Loucy (cell line): ENCODE results near the gene ARHGAP32.

ENCODE experiments used
- H2AFZ ChIP-seq: fragments of 200-600 bp; sonication (generic); 2 replicates; pipeline ENCODE4 v1.6.0; 2016; ENCODE audit warnings: antibody characterized with exemption, mild to moderate bottlenecking, low read length, moderate library complexity
- H3F3A ChIP-seq: fragments of 200-600 bp; 2 replicates; pipeline ENCODE4 v1.6.0; 2016; ENCODE audit warnings: antibody characterized with exemption, low read depth, mild to moderate bottlenecking
- H3K27me3 ChIP-seq: fragments of 200-600 bp; sonication (generic); 2 replicates; pipeline ENCODE4 v1.6.1; 2014; ENCODE audit warnings: low read length, mild to moderate bottlenecking; ENCODE audit not compliant: insufficient read depth, poor library complexity, severe bottlenecking
- H3K36me3 ChIP-seq: fragments of 200-600 bp; sonication (generic); 2 replicates; pipeline ENCODE4 v1.6.1; 2016; ENCODE audit warnings: low read length; ENCODE audit not compliant: insufficient read depth
- H3K4me1 ChIP-seq: fragments of 200-600 bp; sonication (generic); 2 replicates; pipeline ENCODE4 v1.5.1; 2014; ENCODE audit warnings: low read length, mild to moderate bottlenecking; ENCODE audit not compliant: insufficient read depth, poor library complexity, severe bottlenecking
- H3K4me2 ChIP-seq: fragments of 200-600 bp; sonication (generic); 2 replicates; pipeline ENCODE4 v1.6.0; 2014; ENCODE audit warnings: antibody characterized with exemption, low read length, low read depth, mild to moderate bottlenecking; ENCODE audit not compliant: poor library complexity, severe bottlenecking
- H3K4me3 ChIP-seq: fragments of 200-600 bp; sonication (generic); 2 replicates; pipeline ENCODE4 v1.5.1; 2014; ENCODE audit warnings: low read length, mild to moderate bottlenecking, mixed read lengths; ENCODE audit not compliant: poor library complexity, severe bottlenecking
- H3K79me2 ChIP-seq: fragments of 200-600 bp; sonication (generic); 2 replicates; pipeline ENCODE4 v1.6.1; 2014; ENCODE audit warnings: low read length; ENCODE audit not compliant: insufficient read depth
- H3K9ac ChIP-seq: fragments of 200-600 bp; sonication (generic); 2 replicates; pipeline ENCODE4 v1.6.0; 2014; ENCODE audit warnings: mild to moderate bottlenecking, low read depth, low read length, moderate library complexity; ENCODE audit not compliant: poor library complexity, severe bottlenecking
- H3K9me2 ChIP-seq: fragments of 200-600 bp; sonication (generic); replicated peaks from 2 replicates; pipeline ENCODE4 v1.6.1; 2016; ENCODE audit warnings: low read depth, low read length, mixed read lengths
- H3K9me3 ChIP-seq: fragments of 200-600 bp; sonication (generic); 2 replicates; pipeline ENCODE4 v1.6.1; 2014; ENCODE audit warnings: mild to moderate bottlenecking, antibody characterized with exemption, low read length, low read depth; ENCODE audit not compliant: insufficient read depth
- H4K20me1 ChIP-seq: fragments of 200-600 bp; sonication (generic); 2 replicates; pipeline ENCODE4 v1.6.0; 2014; ENCODE audit warnings: antibody characterized with exemption, low read length, mild to moderate bottlenecking; ENCODE audit not compliant: insufficient read depth, poor library complexity, severe bottlenecking
- EZH2phosphoT487 ChIP-seq: fragments of 200-600 bp; IDR thresholded peaks from 2 replicates; pipeline ENCODE4 v1.6.1; 2018; ENCODE audit warnings: antibody characterized with exemption, mild to moderate bottlenecking, moderate library complexity, borderline replicate concordance
- TF ChIP-seq, protein P1 (sequence below): fragments of 200-600 bp; sonication (generic); conservative IDR thresholded peaks from 2 replicates; pipeline ENCODE4 v1.5.1; 2014; ENCODE audit warnings: mild to moderate bottlenecking, antibody characterized with exemption, low read length

The ARHGAP32 gene

GRCh38 chr11:128931668-128932067 is 260.5 kb downstream of the ARHGAP32 start:
- H4K20me1 ChIP-seq = no peaks in the 10 kb centered on the region
- H3K4me2 ChIP-seq = no peak overlapping the region
- no peak for TF ChIP-seq EZH2phosphoT487
- TF ChIP-seq, protein P1, sequence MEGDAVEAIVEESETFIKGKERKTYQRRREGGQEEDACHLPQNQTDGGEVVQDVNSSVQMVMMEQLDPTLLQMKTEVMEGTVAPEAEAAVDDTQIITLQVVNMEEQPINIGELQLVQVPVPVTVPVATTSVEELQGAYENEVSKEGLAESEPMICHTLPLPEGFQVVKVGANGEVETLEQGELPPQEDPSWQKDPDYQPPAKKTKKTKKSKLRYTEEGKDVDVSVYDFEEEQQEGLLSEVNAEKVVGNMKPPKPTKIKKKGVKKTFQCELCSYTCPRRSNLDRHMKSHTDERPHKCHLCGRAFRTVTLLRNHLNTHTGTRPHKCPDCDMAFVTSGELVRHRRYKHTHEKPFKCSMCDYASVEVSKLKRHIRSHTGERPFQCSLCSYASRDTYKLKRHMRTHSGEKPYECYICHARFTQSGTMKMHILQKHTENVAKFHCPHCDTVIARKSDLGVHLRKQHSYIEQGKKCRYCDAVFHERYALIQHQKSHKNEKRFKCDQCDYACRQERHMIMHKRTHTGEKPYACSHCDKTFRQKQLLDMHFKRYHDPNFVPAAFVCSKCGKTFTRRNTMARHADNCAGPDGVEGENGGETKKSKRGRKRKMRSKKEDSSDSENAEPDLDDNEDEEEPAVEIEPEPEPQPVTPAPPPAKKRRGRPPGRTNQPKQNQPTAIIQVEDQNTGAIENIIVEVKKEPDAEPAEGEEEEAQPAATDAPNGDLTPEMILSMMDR = no peak
- H3K9me2 ChIP-seq = no peaks in the 10 kb centered on the region
- no peaks in the 10 kb centered on the region for H3K36me3 ChIP-seq
- no peaks in the 10 kb centered on the region for H3F3A ChIP-seq
- H3K4me1 ChIP-seq = no peaks in the 10 kb centered on the region
- no peak overlapping the region for H3K9ac ChIP-seq
- no peaks in the 10 kb centered on the region for H3K9me3 ChIP-seq
- no peak overlapping the region for H2AFZ ChIP-seq
- no peak overlapping the region for H3K4me3 ChIP-seq
- no peaks in the 10 kb centered on the region for H3K79me2 ChIP-seq
- H3K27me3 ChIP-seq = no peaks in the 10 kb centered on the region

DNA sequence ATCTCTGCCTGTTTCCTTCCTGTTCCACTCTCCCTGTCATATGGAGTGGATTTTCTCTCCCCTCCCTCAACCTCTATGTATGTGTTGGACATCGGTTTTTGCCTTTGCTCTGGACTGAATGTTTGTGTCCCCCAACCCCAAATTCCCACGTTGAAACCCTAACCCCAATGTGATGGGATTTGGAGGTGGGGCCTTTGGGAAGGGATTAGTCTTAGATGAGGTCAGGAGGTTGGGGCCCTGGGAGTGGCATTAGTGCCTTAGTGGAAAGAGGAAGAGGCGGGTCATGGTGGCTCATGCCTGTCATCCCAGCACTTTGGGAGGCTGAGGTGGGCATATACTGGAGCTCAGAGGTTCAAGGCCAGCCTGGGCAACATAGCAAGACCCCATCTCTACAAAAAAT is 261.1 kb downstream of the ARHGAP32 start:
- Histone ChIP-seq H2AFZ (no peak overlapping the region), H3K4me2 (no peak overlapping the region), H3K79me2 (no peaks in the 10 kb centered on the region), H3K4me3 (no peak overlapping the region), H3K27me3 (no peaks in the 10 kb centered on the region), H3K36me3 (no peaks in the 10 kb centered on the region), H3K9me3 (no peaks in the 10 kb centered on the region), H3K4me1 (no peaks in the 10 kb centered on the region), H3F3A (no peaks in the 10 kb centered on the region), H3K9ac (no peak overlapping the region), H4K20me1 (no peaks in the 10 kb centered on the region), H3K9me2 (no peaks in the 10 kb centered on the region)
- TF ChIP-seq, protein P1 = no peak
- no peak for TF ChIP-seq EZH2phosphoT487

DNA sequence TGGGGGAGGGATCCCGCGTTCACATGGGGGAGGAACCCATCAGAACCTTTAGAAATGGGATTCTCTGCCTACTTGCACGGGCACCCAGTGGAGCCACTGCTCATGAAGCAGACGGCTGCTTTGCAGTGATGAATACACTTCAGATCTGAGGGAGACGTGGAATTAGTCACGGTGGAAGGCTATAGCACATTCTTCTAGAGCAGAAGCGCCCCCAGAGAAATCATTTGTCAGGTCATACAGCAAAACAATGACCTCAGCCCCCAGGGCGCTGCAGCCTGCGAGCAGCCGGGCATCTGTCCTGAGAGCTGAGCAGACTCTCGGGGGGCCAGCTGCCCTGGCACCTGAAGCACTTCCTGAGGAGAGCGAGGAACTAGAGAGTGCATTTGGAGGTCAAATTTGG is 262.1 kb downstream of the ARHGAP32 start:
- Histone ChIP-seq H3K9ac (no peak overlapping the region), H3K4me2 (no peak overlapping the region), H3F3A (no peaks in the 10 kb centered on the region), H2AFZ (no peak overlapping the region), H3K79me2 (no peaks in the 10 kb centered on the region), H4K20me1 (no peaks in the 10 kb centered on the region), H3K9me3 (no peaks in the 10 kb centered on the region), H3K36me3 (no peaks in the 10 kb centered on the region), H3K9me2 (no peaks in the 10 kb centered on the region), H3K27me3 (no peaks in the 10 kb centered on the region), H3K4me3 (no peak overlapping the region), H3K4me1 (no peaks in the 10 kb centered on the region)
- TF ChIP-seq, protein P1 = no peak
- no peak for TF ChIP-seq EZH2phosphoT487
